ENCODE data around the gene DLGAP1. TPM values are rescaled to one million over a fixed set of nuclear protein-coding genes. Genes with fewer than 3 reads are reported as not detected.

The DLGAP1 gene
- total and polyA plus RNA-seq, 2 of the 4 experiments (the other 2 are of a cell fraction), result under 0.01 to 0.09 TPM

DNA sequence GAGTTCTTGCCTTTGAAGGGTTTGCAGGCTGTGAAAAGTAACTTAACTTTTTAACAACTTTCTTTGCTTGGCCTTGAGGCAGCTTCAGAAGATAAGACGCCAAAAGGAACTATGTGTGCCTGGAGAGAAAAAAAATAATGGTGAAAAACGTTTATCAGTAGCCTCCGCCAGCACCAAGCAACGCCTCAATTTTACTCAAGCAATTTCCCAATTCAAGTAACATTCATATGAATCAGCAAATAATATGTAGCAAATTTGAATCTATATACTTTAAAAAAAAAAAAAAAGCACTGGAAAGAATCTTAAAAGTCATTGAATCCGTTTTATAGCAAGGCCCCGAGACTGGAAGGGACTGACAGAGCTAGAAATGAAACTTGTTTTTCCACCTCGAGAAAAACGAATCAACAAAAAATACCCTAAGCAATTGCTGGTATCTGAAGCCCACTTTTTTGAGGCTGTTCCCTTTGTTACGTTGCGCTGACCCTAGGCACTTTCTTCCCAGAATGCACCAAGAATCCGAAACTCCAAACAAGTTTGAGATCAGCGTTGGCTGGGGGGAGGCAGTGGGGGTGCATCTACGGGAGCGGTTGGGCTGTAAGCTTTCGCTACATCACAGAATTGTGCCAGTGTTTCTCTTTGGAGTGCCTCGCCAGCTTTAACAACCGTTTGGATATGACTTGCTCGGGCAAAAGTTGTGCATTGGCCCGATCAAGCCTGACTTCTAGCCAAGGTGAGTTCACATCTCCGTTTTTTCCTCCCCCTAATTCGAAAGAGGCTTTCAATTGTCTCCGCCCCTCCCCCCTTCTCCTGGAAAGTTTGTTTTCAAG, 1007.8 kb downstream of the DLGAP1 start:
- no peak for ATAC-seq (ENCODE audit: low read depth)
- peak overlapping the region; percentile 80 for H3K14ac ChIP-seq (replicated peaks; ENCODE audit: low read depth, low read length)
- dilution Hi-C loops (cut with HindIII; ENCODE audit: low sequenced_read_pairs, unreplicated experiment), result no loop called here
- peak overlapping the region; percentile 71 for H3K56ac ChIP-seq (ENCODE audit: extremely low read depth, insufficient read depth, low read length)
- 0% methylated on average over 11 of the region's 22 CpGs; no CpG with 5 or more reads in 1 of the 2 experiments for WGBS, 2 experiments (ENCODE audit: extremely low coverage in 2 of 2, insufficient read length in 1 of 2)
- intact Hi-C loops (cut with micrococcal nuclease), result loop anchor here (1.0 kb wide), 1 partner anchor 142 kb away; no protein-coding TSS in a partner anchor
- H4K8ac ChIP-seq (ENCODE audit: low read depth in 2 of 2, low read length in 2 of 2), result peak overlapping the region; percentile 16 to 83
- H2BK120ac ChIP-seq (ENCODE audit: low read depth, low read length), result peak overlapping the region; percentile 69
- H2AFZ ChIP-seq (replicated peaks; ENCODE audit: low read length, poor library complexity), result peak overlapping the region; percentile 88
- H3K4me2 ChIP-seq (ENCODE audit: low read depth, low read length), result peak overlapping the region; percentile 84
- DNase-seq, result peak; percentile 62
- peak overlapping the region; percentile 48 for H3K4me3 ChIP-seq (ENCODE audit: insufficient read depth, low read depth, low read length)
- H3K79me1 ChIP-seq (ENCODE audit: low read depth in 1 of 2, low read length in 2 of 2), result no peaks in the 10 kb centered on the region; a peak in 2 of 4 replicates
- peak overlapping the region; percentile 69 for H2BK20ac ChIP-seq (ENCODE audit: low read depth, low read length)
- no peaks in the 10 kb centered on the region for H3K36me3 ChIP-seq (ENCODE audit: control insufficient read depth, insufficient read depth, low read length)
- peaks cover 4% of the 10 kb centered on the region; the same call in 1 of the 2 replicates for H3K9me1 ChIP-seq (ENCODE audit: insufficient read depth, low read length)
- ChIA-PET CTCF (interaction anchor here (0.5 to 1.1 kb wide), 5 partner anchors 19 to 1330 kb away, joined by 3 to 5 read pairs (median 3); no protein-coding TSS in a partner anchor), POLR2A (ENCODE audit: unreplicated experiment) (interaction anchor here (0.6 to 1.3 kb wide), 3 partner anchors 148 to 423 kb away, joined by 3 to 11 read pairs (median 8); no protein-coding TSS in a partner anchor)
- H4K20me1 ChIP-seq (ENCODE audit: insufficient read depth, low read length), result no peaks in the 10 kb centered on the region
- peak; percentile 78 for TF ChIP-seq CEBPB (IDR thresholded peaks at IDR 0.05; ENCODE audit: low read depth, low read length)
- TF ChIP-seq, protein P1, sequence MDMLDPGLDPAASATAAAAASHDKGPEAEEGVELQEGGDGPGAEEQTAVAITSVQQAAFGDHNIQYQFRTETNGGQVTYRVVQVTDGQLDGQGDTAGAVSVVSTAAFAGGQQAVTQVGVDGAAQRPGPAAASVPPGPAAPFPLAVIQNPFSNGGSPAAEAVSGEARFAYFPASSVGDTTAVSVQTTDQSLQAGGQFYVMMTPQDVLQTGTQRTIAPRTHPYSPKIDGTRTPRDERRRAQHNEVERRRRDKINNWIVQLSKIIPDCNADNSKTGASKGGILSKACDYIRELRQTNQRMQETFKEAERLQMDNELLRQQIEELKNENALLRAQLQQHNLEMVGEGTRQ (IDR thresholded peaks at IDR 0.05; ENCODE audit: low read depth, low read length), result no peak
- peak overlapping the region; percentile 88 for H2BK5ac ChIP-seq (ENCODE audit: low read depth, low read length, poor library complexity, severe bottlenecking)
- peak overlapping the region; percentile 75 for H3K9ac ChIP-seq (ENCODE audit: low read depth, low read length)
- no TSS peak for BruUV-seq (replicated peaks)
- H3K9me3 ChIP-seq (ENCODE audit: control insufficient read depth, insufficient read depth, low read length), result no peaks in the 10 kb centered on the region
- H3K18ac ChIP-seq (ENCODE audit: low read depth, low read length), result peak overlapping the region; percentile 54
- peak overlapping the region; percentile 78 for H3K23ac ChIP-seq (ENCODE audit: low read depth, low read length)
- H4K5ac ChIP-seq (ENCODE audit: low read depth, low read length), result peak overlapping the region; percentile 45
- H2BK15ac ChIP-seq (ENCODE audit: low read depth, low read length), result peak overlapping the region; percentile 53; the same call in 2 of the 3 replicates
- H2AK5ac ChIP-seq (ENCODE audit: low read depth, low read length), result peak overlapping the region; percentile 51
- peak overlapping the region; percentile 66 for H3K4ac ChIP-seq (ENCODE audit: low read depth, low read length)
- H4K91ac ChIP-seq (ENCODE audit: insufficient read depth, low read depth, low read length), result peak overlapping the region; percentile 87
- in situ Hi-C loops (cut with MboI; ENCODE audit: low sequenced_read_pairs), result no loop called here
- peak overlapping the region; percentile 83 for H2AK9ac ChIP-seq (replicated peaks; ENCODE audit: low read depth, low read length, poor library complexity)
- H3K27me3 ChIP-seq (ENCODE audit: control insufficient read depth, insufficient read depth, low read length), result no peaks in the 10 kb centered on the region
- H3K4me1 ChIP-seq (ENCODE audit: control insufficient read depth, insufficient read depth, low read length), result peaks cover 2% of the 10 kb centered on the region
- peak overlapping the region; percentile 78 for H3K27ac ChIP-seq (ENCODE audit: insufficient read depth, low read length)

Small RNA genes within 50 kb of the gene (microRNA-seq; reads per million reads assigned to microRNA genes)
- gene AP005208.1 (ENCODE audit: insufficient read depth, insufficient read length), result not detected
- not detected for gene AP005403.1 (ENCODE audit: insufficient read depth, insufficient read length)
- 0 reads per million in 2 experiments for gene MIR6718 (ENCODE audit: insufficient read depth in 1 of 2, insufficient read length in 1 of 2, unreplicated experiment in 1 of 2)
- not detected for gene RN7SL39P (ENCODE audit: insufficient read depth, insufficient read length)
- gene RNU6-831P (ENCODE audit: insufficient read depth, insufficient read length), result not detected

Small RNA genes within 50 kb of the gene (small RNA-seq; reads per million reads assigned to genes)
- gene AP005208.1 (0 reads per million in 5 experiments), gene AP005403.1 (0 reads per million in 5 experiments), gene MIR6718 (0 reads per million in 5 experiments), gene RN7SL39P (0 reads per million in 5 experiments), gene RNU6-831P (0 reads per million in 5 experiments)
